Femur (tissue), 1 donor: Measurements from ENCODE around the gene STK32A.
"Not testable (repeated sequence)": the region's sequence is repeated elsewhere in the genome, so short reads cannot be mapped to it uniquely, and the experiment has no call there.

Source experiments
- DNase-seq: peaks from one replicate; pipeline ENCODE4 v3.0.0-alpha.2; 2017

Gene STK32A

DNA sequence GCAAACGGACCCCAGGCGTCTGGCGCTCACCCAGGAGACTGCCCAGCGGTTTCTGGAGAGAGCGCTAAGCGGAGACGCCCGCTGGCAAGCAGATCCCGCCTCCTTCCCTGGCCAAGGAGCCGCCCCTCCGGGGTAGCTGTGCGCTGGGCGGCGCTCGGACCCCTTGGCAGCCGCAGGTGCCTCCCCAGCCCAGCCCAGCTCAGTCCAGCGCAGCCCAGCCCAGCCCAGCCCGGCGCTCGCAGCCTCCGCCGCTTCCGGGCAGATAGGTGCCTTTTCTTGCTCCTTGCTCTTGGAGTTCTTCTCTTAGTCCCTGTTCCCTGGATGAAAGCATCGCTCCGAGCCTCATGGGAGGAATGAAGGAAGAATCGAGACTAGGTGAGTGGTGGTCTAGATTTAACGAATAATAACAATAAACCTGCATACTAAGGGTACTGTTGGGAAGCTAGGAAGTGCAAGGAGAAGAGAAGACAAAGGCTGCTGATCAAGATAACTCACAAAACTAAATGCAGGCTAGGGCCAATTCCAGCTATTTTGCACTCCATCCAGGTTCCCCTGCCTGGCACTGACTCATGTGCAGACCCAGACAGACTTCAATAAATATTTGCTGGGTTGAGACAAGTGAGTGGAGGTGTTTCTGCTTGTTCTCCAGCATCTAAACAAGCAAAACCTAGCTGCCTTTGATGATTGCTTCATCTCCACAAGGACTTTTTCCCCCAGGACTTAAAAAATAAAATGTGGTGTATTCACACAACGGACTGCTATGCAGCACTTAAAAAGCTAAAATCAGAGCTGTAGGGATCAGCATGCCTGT, at the start of gene STK32A:
Gene STK32A, plus strand, starts transcription at position 202 of the 811 bp plus-strand sequence. CDS start 4,609 bp downstream, outside the sequence.
- DNase-seq: peak; percentile 68

DNA sequence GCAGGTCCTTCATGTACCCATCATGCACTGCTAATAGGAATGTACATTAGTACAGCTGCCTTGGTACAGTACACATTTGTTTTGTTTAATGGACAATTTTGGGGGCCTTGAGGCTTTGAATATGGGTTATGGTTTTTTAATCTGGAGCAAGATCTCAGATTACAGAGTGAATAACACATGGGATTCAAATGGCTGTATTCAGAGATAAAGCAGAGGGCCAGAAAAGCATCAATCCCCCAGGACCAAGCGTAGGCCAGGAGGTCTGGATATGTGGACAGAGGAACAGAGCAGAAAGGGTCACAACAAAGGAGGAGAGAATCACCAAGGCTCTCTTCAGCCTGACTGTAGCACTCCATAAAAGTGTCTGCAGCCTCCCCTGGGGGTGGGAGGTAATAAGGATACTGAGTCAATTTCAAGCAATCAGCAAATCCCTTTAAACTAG, 47.7 kb upstream of the STK32A start:
- DNase-seq: no peak

DNA sequence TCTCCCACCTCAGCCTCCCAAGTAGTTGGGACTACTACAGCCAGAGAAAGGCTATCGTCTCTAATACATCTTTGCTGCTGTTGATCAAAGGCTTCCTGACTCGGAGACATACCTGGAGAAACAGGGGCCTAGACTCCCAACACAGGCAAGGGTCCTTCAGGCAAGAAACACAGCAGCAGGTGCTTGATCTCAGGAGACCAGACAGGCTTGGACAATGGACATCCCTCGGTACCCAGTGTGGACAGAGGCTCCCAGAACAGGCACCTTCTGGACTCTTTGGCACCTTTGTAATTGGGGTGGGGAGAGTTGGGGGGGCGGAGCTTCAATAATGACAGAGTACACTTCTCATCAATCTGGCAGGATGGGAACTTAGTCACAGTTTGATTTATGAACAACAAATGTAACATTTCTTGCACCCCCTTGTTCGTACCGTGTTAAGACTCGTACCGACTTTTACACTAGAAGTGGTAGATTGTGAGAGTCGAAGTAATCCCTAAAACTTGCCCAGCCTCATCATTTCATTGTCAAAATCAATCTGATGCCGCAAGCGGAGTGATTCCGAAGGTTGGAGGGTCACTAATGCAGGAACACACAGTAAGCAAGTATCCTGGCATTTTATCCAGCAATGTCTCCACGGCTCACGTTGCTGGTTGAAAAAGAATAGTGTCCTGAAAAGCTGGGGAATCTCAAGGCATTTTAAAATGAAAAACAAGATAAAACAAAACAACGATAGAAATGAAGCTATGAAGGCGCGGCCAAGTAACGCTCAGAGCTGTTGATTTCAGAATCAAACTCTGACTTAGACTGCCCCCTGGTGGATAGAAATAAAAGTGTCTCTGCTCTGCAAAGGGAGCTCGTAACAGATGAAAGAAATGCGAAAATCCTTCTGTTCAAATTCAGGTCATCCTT, 46.4 kb upstream of the STK32A start:
- peak; percentile 42 for DNase-seq

DNA sequence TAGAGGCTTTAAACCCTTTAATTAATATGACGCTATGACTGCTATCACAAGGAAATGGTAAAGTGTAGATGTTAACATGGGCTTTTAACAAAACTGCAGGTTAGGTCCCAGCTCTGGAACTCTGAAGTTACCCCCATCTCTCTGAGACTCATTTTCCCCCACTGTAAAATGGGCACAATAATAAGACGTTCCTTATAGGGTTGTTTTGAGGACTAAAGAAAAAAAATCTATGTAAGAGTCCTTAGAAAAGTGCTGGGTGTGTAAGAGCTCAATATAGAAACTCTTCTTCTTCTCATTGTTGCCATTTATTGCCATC, 45.8 kb upstream of the STK32A start:
- DNase-seq: no peak

DNA sequence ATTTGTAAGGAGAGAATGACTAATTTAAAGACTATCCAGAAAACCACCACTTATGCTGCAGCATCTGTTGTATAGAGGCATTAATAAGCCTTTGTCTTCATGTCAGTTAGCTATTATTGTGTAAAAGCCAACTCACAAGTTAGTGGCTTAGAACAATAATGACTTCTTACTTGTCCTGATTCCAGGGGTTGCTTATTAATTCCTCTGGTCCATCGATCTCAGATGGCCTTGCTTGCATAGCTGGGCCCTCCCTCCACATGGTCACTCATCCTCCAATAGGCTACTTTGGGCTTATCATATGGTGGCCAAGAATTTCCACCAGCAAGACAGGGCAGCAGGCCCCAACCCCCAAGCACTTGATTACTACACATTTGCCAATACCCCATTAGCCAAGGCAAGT, 44.5 kb upstream of the STK32A start:
- DNase-seq: no peak

DNA sequence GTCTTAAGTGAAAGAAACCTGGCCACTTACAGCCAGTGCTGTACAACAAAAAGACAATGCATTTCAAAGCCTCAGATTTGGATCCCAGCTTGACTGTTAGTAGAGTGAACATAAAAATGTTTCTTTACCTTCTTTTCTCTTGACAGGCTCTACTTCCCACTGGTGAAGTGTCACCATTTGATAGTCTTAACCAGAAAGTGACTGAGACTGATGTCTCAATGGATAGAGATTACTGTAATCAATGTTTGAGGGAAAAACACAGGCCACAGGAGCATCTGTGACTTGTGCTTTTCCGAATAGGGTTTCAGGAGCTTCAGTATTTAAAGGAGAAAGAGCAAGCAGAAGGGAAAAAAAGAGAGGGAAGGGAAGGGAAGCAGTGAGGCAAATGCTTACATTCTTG, 41.7 kb upstream of the STK32A start:
- no peak for DNase-seq

DNA sequence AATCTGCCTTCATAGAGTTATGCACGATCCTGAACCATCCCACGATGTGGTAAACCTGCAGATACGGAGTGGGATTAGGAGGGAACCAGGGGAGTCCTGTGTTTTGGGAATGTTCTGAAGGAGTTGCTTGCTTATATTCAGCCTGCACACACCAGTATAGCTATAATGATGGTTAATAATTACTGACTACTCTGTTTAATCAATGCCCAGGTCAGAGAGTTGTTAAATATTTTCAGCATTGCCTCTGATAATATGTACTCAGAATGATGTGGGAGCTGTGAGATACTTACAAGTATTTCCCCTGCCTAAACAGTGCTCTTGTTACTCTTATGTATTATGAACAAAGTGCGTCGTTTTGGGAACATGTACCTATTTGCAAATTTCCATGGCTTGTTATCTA, 34.8 kb upstream of the STK32A start:
- no peak for DNase-seq

DNA sequence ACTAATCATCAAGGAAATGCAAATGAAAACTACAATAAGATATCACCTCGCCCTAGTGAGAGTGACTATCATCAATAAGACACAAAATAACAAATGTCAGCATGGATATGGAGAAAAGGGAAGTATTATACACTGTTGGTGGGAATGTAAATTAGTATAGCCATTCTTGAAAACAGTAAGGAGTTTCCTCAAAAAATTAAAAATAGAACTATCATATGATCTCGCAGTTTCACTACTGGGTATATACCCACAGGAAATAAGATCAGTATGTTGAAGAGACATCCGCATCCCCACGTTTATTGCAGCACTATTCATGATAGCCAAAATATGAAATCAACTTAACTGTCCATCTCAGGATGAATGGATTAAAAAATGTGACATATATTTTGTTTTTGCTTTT, 31.6 kb upstream of the STK32A start:
- DNase-seq: no peak

DNA sequence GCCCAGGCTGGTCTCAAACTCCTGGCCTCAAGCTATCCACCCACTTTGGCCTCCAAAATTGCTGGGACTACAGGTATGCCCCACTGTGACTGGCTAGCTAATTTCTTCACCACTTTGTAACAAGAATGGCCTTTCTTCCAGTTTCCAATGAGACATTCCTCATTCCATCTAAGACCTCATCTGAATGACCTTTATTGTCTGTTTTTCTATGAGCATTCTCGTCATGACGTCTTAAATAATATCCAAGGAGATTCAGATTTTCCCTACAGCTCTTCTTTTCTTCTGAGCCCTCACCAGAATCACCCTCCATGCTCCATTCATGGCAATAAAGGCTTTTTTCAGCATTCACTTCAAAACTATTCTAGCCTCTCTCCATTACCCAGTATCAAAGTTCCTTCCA, 30.2 kb upstream of the STK32A start:
- DNase-seq: no peak

DNA sequence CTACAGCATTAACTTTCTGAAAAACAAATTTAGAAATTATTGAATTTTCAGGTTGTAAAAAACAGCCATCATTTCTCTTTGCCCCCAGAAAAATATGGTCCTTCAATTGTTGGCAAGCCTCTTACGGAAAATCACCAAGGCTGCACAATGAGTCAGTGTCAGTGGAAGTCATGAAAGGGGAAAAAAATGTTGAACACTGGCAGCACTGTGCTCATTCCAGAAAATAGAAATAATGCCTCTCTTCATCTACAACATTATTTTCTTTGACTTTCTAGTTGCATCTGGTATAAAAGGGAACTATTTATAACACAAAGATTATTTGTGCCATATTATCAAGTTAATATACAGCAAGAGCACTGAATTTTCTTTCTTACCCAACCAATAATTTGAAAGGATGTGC, 26.7 kb upstream of the STK32A start:
- DNase-seq: peak; percentile 55

DNA sequence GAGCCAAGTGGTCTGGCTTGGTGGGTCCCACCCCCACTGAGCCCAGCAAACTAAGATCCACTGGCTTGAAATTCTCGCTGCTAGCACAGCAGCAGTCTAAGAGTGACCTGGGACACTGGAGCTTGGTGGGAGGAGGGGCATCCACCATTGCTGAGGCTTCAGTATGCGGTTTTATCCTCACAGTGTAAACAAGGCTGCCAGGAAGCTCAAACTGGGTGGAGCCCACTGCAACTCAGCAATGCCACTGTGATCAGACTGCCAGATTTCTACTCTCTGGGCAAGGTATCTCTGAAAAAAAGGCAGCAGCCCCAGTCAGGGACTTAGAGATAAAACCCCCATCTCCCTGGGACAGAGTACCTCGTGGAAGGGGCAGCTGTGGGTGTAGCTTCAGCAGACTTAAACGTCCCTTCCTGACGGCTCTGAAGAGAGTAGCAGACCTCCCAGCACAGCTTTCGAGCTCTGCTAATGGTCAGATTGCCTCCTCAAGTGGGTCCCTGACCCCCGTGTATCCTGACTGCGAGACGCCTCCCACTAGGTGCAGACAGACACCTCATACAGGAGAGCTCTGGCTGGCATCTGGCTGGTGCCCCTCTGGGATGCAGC, 18.2 kb upstream of the STK32A start:
- DNase-seq: peak; percentile 41

DNA sequence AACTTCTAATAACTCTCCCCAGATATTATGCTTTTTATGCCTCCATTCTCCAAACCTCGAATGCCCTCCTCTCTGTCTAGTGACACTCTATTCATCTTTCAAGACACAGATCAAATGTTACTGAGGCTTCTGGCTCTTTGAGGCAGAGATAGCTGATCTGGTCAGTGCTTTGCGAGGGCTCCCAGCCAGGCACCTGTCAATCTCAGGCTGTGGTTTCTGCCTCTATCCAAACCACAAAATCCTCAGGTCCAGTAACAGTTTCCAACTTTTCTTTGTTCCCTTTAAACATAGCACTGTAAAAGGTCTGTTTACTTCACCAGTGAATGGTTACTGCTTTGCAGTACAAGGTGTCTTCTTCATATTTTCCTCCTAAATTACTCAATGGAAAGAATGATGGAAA, 11.5 kb upstream of the STK32A start:
- DNase-seq: no peak

DNA sequence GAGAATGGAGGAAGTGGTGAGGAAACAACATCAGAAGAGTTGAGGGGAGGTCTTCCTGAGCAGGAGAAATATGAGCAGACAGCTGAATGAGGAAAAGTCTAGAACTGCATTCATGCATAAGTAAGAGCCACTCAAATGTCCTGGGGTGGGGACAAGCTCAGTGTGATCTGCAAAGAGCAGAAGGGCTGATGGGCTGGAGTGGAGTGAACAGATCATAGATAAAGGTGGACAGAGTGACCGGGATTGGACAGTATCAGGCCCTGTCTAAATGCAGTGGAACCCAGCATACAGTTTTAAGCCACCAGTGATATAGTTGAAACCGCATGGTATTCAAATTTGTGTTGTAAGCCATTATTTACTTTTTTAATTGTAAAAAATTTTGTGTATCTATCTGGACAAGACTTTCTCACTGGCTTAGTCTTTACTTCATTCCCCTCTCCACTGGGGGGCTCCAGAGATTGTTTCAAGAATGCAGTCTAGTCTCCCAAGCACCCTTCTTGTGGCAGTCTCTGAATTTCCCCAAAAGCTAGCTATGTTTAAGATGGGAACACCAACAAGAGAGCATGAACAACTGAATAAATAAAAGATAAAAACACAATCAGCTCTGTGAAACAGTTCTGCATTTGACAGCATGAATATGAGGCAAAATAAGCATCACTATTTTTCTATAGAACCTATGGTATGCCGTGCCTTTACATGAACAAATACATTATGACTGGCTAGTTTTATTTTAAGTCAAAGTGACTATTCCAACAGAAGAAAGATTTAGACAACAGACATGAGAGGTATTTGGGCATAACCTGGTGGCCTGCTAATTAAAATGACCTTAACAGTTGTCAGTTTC, 10.7 kb upstream of the STK32A start:
- peak; percentile 54 for DNase-seq

DNA sequence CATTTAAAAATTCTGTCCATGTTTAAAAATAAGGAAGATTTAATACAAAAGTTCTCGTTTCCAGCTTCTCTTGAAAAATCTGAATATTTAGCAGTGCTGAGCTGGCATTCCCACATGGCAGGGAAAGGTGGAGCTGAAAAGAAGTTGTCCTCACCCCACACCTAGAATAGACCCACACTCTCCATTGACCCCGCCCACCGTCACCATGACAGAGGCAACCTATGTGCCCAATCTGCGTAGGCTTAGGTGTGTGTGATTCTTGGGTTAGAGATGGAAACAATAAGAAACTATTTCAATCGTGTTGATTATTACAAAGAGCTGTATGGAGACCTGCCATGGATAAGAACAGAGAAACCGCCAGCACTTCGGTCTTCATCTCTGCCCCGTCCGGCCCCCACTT, 8.9 kb upstream of the STK32A start:
- no peak for DNase-seq

DNA sequence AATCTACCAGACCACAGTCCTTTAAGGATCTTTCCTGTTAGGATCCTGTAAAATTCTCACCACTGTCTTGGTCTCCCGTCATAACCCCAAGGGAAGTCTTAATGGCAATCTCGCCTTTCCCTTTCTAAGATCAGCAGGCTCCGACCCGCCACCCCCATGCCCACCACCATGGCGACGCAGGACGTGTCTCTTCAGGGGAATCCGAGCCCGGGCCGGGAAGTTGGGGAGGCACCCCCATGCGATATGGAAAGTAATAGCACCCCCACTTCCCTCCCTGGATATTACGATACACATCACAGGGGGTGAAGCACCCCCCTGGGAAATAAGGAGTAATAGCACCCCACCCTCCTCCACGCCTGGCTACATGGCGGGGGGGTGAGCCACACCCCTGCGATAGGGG, 8.3 kb upstream of the STK32A start:
- DNase-seq: no peak

DNA sequence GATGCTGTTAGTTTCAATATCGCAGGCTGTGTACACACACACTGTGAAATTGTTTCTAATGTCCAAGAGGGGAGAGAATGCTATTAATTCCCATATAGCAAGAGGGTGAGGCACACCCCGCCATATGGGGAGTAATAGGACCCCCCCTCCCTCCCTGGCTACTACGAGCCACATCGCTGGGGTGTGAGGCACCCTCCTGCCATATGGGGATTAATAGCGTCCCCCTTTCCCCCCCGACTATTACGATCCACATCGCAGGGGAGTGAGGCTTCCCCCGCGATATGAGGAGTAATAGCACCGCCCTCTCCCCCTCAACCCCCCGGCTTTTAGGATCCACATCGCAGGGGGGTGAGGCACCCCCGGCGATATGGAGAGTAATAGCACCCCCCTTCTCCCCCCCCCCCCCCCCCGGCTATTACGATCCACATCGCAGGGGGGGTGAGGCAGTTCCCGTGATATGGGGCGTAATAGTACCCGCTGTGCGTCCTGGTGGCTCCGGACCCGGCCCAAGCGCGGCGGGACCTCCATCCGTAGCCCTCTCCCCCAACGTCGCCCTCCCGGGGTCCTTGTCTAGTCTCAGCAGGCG, 494 bp upstream of the STK32A start:
- DNase-seq: no peak

DNA sequence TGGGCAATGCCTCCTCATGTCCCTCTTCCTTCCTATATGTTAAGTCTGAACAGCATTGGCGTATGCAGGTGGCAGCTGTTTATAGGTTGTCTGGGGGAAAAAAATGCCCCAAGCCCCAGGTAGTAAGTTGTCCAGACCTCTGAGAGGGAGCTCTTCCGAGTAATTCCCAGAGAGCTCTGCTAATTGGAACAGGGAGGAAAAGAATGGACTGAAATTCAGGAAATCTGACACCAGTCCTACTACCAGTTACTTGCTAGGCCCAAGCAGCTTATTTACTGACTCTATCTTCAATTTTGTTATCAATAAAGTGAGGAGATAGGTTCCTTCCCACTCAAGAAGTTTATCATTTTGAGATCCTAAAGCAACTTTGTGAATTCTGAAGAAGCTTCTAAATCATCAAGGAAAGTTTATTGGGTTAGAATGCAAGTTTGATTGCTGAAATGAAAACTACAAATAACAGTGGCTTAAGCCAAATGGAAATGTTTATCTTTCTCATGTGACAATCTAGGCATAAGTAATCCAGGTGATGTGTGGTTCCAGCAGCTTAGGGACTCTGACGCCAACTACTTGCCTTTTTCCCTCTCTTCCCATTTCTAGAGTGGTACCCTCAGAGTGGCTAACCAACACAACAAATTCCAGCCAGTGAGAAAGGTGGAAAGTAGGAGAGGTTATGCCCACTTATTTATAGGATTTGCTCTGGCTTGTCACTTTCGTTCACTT, 5.6 kb downstream of the STK32A start:
- DNase-seq: no peak

DNA sequence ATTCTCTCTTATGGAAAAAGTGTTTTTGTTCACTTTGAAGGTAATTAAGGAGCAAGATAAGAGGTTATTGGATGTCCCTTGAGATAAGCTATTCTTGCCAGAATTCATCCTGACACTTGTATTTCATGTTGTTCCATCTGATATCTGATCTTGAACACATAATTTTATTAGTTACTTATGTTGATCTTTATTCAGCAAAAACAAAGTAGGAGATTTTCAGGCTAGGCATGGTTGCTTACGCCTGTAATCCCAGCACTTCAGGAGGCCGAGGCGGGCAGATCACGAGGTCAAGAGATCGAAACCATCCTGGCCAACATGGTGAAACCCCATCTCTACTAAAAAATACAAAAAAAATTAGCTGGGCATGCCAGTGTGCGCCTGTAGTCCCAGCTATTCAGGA, 8.4 kb downstream of the STK32A start:
- not testable (repeated sequence) for DNase-seq

DNA sequence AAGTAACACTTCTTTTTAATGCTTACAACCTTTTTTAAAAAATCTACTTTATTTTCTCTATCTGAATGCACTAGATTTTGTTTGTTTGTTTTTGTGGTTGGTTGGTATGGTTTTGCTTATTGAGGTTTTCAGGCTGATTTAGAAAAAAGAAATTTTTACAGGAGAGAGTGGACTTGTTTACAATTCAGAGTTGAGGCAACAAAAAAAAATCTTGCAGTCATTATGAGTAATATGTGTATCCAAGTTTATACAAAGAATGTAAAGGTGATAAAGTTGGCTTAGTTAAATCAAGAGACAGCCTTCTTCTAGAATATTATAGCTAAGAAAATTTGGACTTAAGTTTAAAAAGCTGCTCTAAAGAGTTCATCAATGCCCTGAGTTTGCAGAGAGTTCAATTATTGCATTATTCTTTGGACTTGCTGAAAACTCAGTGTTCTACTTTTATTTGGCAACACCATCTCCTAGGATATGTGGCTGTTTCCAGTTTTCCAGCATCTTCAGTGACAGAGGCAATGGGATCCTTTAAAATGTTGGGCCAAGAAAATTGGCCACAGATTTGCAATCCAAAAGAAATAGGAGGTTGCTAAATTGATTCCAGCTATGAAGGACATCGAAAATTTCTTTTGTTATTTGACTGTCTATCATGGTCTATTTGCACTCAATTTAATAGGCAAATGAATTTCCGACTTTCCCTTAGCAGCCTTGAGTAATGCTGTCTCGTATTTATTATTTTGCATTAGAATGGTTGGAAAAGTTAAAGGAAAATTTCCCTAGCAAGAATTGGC, 10.7 kb downstream of the STK32A start:
- DNase-seq: no peak

DNA sequence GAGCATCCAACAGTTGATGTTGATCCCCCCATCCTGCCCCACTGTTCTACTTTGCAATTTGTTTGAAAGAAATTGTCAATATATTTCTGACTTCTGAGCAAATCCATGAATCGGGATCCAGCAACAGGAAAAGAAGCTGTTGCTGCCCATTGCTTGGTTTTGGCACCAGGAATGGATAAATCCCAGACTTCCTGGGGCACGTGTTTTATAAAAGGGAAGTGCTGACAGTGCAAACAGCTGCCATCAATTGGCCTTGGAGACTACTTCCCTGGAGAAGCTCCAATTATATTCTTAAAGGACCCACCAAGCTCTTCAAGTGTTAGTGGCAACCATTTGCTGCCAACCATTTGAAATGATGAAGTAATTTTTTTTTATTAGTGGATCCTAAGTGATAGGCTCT, 13.7 kb downstream of the STK32A start:
- no peak for DNase-seq

DNA sequence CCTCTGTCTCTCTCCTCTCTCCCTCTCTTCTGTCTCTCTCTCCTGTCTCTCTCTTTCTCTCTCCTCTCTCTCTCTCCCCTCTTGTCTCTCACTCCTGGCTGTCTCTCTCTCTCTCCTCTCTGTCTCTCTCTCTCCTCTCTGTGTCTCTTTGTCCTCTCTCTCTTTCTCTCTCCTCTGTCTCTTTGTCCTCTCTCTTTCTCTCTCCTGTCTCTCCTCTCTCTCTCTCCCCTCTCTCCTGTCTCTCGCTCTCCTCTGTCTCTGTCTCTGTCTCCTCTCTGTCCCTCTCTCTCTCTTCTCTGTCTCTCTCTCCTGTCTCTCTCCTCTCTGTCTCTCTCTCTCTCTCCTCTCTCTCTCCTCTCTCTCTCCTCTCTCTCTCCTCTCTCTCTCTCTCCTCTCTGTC, 25.0 kb downstream of the STK32A start:
- no peak for DNase-seq
